Measurements from ENCODE around the gene PTK7.

The PTK7 gene

GRCh38 chr6:43089467-43089866 lies 13.4 kb downstream of the PTK7 start:
- Histone ChIP-seq H3K9ac (no peak overlapping the region), H3K4me2 (ENCODE audit: low read length) (no peak overlapping the region), H3K36me3 (ENCODE audit: control insufficient read depth, insufficient read depth, low read length) (no peaks in the 10 kb centered on the region), H3K4me3 (ENCODE audit: low read depth, low read length) (no peak overlapping the region), H2AFZ (peak overlapping the region; percentile 68), H3K27ac (peak overlapping the region; percentile 69), H3K79me2 (peaks cover 3% of the 10 kb centered on the region), H3K9me3 (ENCODE audit: control insufficient read depth, low read length) (no peaks in the 10 kb centered on the region), H3K27me3 (ENCODE audit: control insufficient read depth, insufficient read depth, low read length) (no peaks in the 10 kb centered on the region), H3K4me1 (peaks cover 20% of the 10 kb centered on the region)
- no peak for TF ChIP-seq CTCF (IDR thresholded peaks at IDR 0.05)

GRCh38 chr6:43089874-43090558 lies 13.9 kb downstream of the PTK7 start:
- TF ChIP-seq CTCF (IDR thresholded peaks at IDR 0.05): no peak
- Histone ChIP-seq H3K9me3 (ENCODE audit: control insufficient read depth, low read length) (no peaks in the 10 kb centered on the region), H3K4me2 (ENCODE audit: low read length) (no peak overlapping the region), H3K27ac (peak overlapping the region; percentile 69), H3K27me3 (ENCODE audit: control insufficient read depth, insufficient read depth, low read length) (no peaks in the 10 kb centered on the region), H3K4me1 (peaks cover 20% of the 10 kb centered on the region), H3K9ac (no peak overlapping the region), H2AFZ (peak overlapping the region; percentile 68), H3K4me3 (ENCODE audit: low read depth, low read length) (no peak overlapping the region), H3K79me2 (peaks cover 3% of the 10 kb centered on the region), H3K36me3 (ENCODE audit: control insufficient read depth, insufficient read depth, low read length) (no peaks in the 10 kb centered on the region)

GRCh38 chr6:43090559-43090956 lies 14.4 kb downstream of the PTK7 start:
- peak overlapping the region; percentile 69 for H3K27ac ChIP-seq
- peaks cover 20% of the 10 kb centered on the region for H3K4me1 ChIP-seq
- no peak for TF ChIP-seq CTCF (IDR thresholded peaks at IDR 0.05)
- H3K27me3 ChIP-seq (ENCODE audit: control insufficient read depth, insufficient read depth, low read length): no peaks in the 10 kb centered on the region
- H3K9me3 ChIP-seq (ENCODE audit: control insufficient read depth, low read length): no peaks in the 10 kb centered on the region
- H3K4me2 ChIP-seq (ENCODE audit: low read length): no peak overlapping the region
- no peak overlapping the region for H3K4me3 ChIP-seq (ENCODE audit: low read depth, low read length)
- peak overlapping the region; percentile 68 for H2AFZ ChIP-seq
- H3K36me3 ChIP-seq (ENCODE audit: control insufficient read depth, insufficient read depth, low read length): no peaks in the 10 kb centered on the region
- H3K79me2 ChIP-seq: peaks cover 3% of the 10 kb centered on the region
- H3K9ac ChIP-seq: no peak overlapping the region

- Histone ChIP-seq H3K36me3 (ENCODE audit: control insufficient read depth, insufficient read depth, low read length) (no peaks in the 10 kb centered on the region), H2AFZ (peak overlapping the region; percentile 68), H3K9ac (no peak overlapping the region), H3K9me3 (ENCODE audit: control insufficient read depth, low read length) (no peaks in the 10 kb centered on the region), H3K79me2 (peaks cover 3% of the 10 kb centered on the region), H3K4me1 (peaks cover 20% of the 10 kb centered on the region), H3K27me3 (ENCODE audit: control insufficient read depth, insufficient read depth, low read length) (no peaks in the 10 kb centered on the region), H3K4me2 (ENCODE audit: low read length) (no peak overlapping the region), H3K4me3 (ENCODE audit: low read depth, low read length) (no peak overlapping the region), H3K27ac (peak overlapping the region; percentile 69)
- no peak for TF ChIP-seq CTCF (IDR thresholded peaks at IDR 0.05)
These were observed 14.9 kb downstream of the PTK7 start for GRCh38 chr6:43091020-43091419.

- peaks cover 3% of the 10 kb centered on the region for H3K79me2 ChIP-seq
- H3K4me2 ChIP-seq (ENCODE audit: low read length): no peak overlapping the region
- no peak overlapping the region for H3K4me3 ChIP-seq (ENCODE audit: low read depth, low read length)
- peaks cover 21% of the 10 kb centered on the region for H3K4me1 ChIP-seq
- no peaks in the 10 kb centered on the region for H3K27me3 ChIP-seq (ENCODE audit: control insufficient read depth, insufficient read depth, low read length)
- no peak overlapping the region for H3K9ac ChIP-seq
- no peaks in the 10 kb centered on the region for H3K9me3 ChIP-seq (ENCODE audit: control insufficient read depth, low read length)
- no peak for TF ChIP-seq CTCF (IDR thresholded peaks at IDR 0.05)
- H3K27ac ChIP-seq: no peak overlapping the region
- no peak overlapping the region for H2AFZ ChIP-seq
- no peaks in the 10 kb centered on the region for H3K36me3 ChIP-seq (ENCODE audit: control insufficient read depth, insufficient read depth, low read length)
These were observed 15.4 kb downstream of the PTK7 start for GRCh38 chr6:43091436-43091991.

All from parathyroid adenoma (tissue), 2 donors.